Kidney epithelial cell (primary cell): ENCODE data around the gene TENM3. TPM values are rescaled to one million over a fixed set of nuclear protein-coding genes. Genes with fewer than 3 reads are reported as not detected.
A peak's percentile ranks its signal among the peaks of the same experiment; 100 is the strongest.

ENCODE experiments used
- DNase-seq: peaks from one replicate; pipeline ENCODE4 v3.0.0-alpha.2; 2010; ENCODE audit warnings: low read depth
- H3K27me3 ChIP-seq: 2 replicates; pipeline ENCODE4 v1.6.0; 2011; ENCODE audit warnings: low read length; ENCODE audit not compliant: control insufficient read depth, insufficient read depth
- H3K36me3 ChIP-seq: 2 replicates; pipeline ENCODE4 v1.5.1; 2011; ENCODE audit warnings: low read length; ENCODE audit not compliant: control insufficient read depth, insufficient read depth
- H3K4me3 ChIP-seq: 2 replicates; pipeline ENCODE4 v1.5.1; 2011; ENCODE audit warnings: low read depth, mild to moderate bottlenecking, control low read depth, low read length
- CTCF ChIP-seq: IDR thresholded peaks from 2 replicates; pipeline ENCODE4 v1.5.1; 2011; ENCODE audit warnings: mild to moderate bottlenecking, moderate library complexity, low read length, control low read depth, inconsistent platforms; ENCODE audit not compliant: insufficient read depth, poor library complexity, severe bottlenecking
- total RNA-seq: library from RNA; depleted of rRNA; stranded (reverse); fragments of >200 nt; gene quantifications from 2 replicates; pipeline ENCODE4 v1.2.3, GENCODE V29; 2015

Gene TENM3
- total RNA-seq, 1 donor from 2014 or later = 11.2 TPM

- no peak for TF ChIP-seq CTCF
- Histone ChIP-seq H3K27me3 (no peaks in the 10 kb centered on the region), H3K4me3 (no peak overlapping the region), H3K36me3 (no peaks in the 10 kb centered on the region)
- DNase-seq = no peak
Observed at GRCh38 chr4:182301736-182302135, 58.5 kb downstream of the TENM3 start.

GRCh38 chr4:182303847-182304246 lies 60.6 kb downstream of the TENM3 start:
- DNase-seq = no peak
- TF ChIP-seq CTCF = no peak
- H3K27me3 ChIP-seq = no peaks in the 10 kb centered on the region
- no peaks in the 10 kb centered on the region for H3K36me3 ChIP-seq
- no peak overlapping the region for H3K4me3 ChIP-seq

- Histone ChIP-seq H3K4me3 (no peak overlapping the region), H3K27me3 (no peaks in the 10 kb centered on the region), H3K36me3 (no peaks in the 10 kb centered on the region)
- no peak for DNase-seq
- TF ChIP-seq CTCF = peak; percentile 30
Observed at GRCh38 chr4:182306792-182307507, 63.7 kb downstream of the TENM3 start.

GRCh38 chr4:182307746-182308145 lies 64.5 kb downstream of the TENM3 start:
- DNase-seq = peak; percentile 95
- no peak for TF ChIP-seq CTCF
- H3K27me3 ChIP-seq = no peaks in the 10 kb centered on the region
- no peaks in the 10 kb centered on the region for H3K36me3 ChIP-seq
- no peak overlapping the region for H3K4me3 ChIP-seq

GRCh38 chr4:182309877-182310276 lies 66.7 kb downstream of the TENM3 start:
- Histone ChIP-seq H3K36me3 (no peaks in the 10 kb centered on the region), H3K4me3 (no peak overlapping the region), H3K27me3 (no peaks in the 10 kb centered on the region)
- TF ChIP-seq CTCF = no peak
- DNase-seq = no peak

GRCh38 chr4:182310316-182310715 lies 67.1 kb downstream of the TENM3 start:
- Histone ChIP-seq H3K4me3 (no peak overlapping the region), H3K27me3 (no peaks in the 10 kb centered on the region), H3K36me3 (no peaks in the 10 kb centered on the region)
- no peak for DNase-seq
- no peak for TF ChIP-seq CTCF
